Endothelial cell of umbilical vein (primary cell): Measurements from ENCODE around the gene MAPK8. TPM values are rescaled to one million over a fixed set of nuclear protein-coding genes. Genes with fewer than 3 reads are reported as not detected.
A peak's percentile ranks its signal among the peaks of the same experiment; 100 is the strongest.

Experiments used
- BruUV-seq: library from RNA; stranded (reverse); fragments of 400-500 nt; replicated peaks from 2 replicates; lab custom pipeline; 2021; lab: Mats Ljungman, UMichigan
- CTCF ChIA-PET: fragments of 300-600, 350-600 bp; sonication (Branson Sonifier 250); formaldehyde crosslinking; loops from one replicate; lab custom pipeline; 2021; ENCODE audit warnings: antibody characterized with exemption, inconsistent platforms; lab: Charles Lee
- POLR2A ChIA-PET: fragments of 300-600, 350-600 bp; sonication (Branson Sonifier 250); formaldehyde crosslinking; loops from one replicate; lab custom pipeline; 2021; ENCODE audit warnings: antibody characterized with exemption, inconsistent platforms; lab: Charles Lee
- DNase-seq: peaks from one replicate; pipeline ENCODE4 v3.0.0-alpha.2; 2011; ENCODE audit warnings: low read depth, low spot score
- FAIRE-seq: peaks from 2 replicates; lab custom pipeline; 2011; peaks lifted over from hg19 to GRCh38; lab: Jason Lieb, UNC
- H2AFZ ChIP-seq: 2 replicates; pipeline ENCODE4 v1.6.0; 2012; ENCODE audit warnings: low read depth, low read length, control low read depth, inconsistent platforms
- H3K27ac ChIP-seq: 2 replicates; pipeline ENCODE4 v1.5.1; 2011; ENCODE audit warnings: low read depth, mild to moderate bottlenecking, control low read depth, low read length, moderate library complexity; ENCODE audit not compliant: insufficient read depth
- H3K27me3 ChIP-seq, 2 experiments: 2 replicates each; pipeline versions ENCODE4 v1.6.0 to v1.6.1; 2011; ENCODE audit warnings: low read length in 2 of 2, mixed read lengths in 1 of 2; ENCODE audit not compliant: control insufficient read depth in 2 of 2, insufficient read depth in 2 of 2
- H3K36me3 ChIP-seq, 2 experiments: 2 replicates in 1 of 2; 3 replicates in 1 of 2; pipeline ENCODE4 v1.5.1; 2011; ENCODE audit warnings: low read length in 2 of 2, mild to moderate bottlenecking in 1 of 2, moderate library complexity in 1 of 2; ENCODE audit not compliant: control insufficient read depth in 2 of 2, insufficient read depth in 2 of 2; ENCODE audit errors: extremely low read depth in 1 of 2
- H3K4me1 ChIP-seq: 3 replicates; pipeline ENCODE4 v1.5.1; 2011; ENCODE audit warnings: mild to moderate bottlenecking, low read length; ENCODE audit not compliant: control insufficient read depth, insufficient read depth; ENCODE audit errors: extremely low read depth
- H3K4me2 ChIP-seq: 2 replicates; pipeline ENCODE4 v1.6.1; 2011; ENCODE audit warnings: low read length, control low read depth, mixed read lengths; ENCODE audit not compliant: insufficient read depth
- H3K4me3 ChIP-seq, 3 experiments: fragments of 200-600 bp in 1 of 3; sonication (generic), shearing (Covaris generic) in 1 of 3; replicated peaks in 1 of 3; 2 replicates each; pipeline ENCODE4 v1.5.1; 2011 to 2016; ENCODE audit warnings: control low read depth in 3 of 3, low read length in 3 of 3, mild to moderate bottlenecking in 2 of 3, inconsistent platforms in 1 of 3, low read depth in 1 of 3, moderate library complexity in 1 of 3; ENCODE audit not compliant: insufficient read depth in 1 of 3
- H3K79me2 ChIP-seq: 2 replicates; pipeline ENCODE4 v1.6.0; 2012; ENCODE audit warnings: low read length, inconsistent platforms; ENCODE audit not compliant: control insufficient read depth, insufficient read depth
- H3K9ac ChIP-seq: replicated peaks from 2 replicates; pipeline ENCODE3; 2011; ENCODE audit warnings: low read length, control low read depth; ENCODE audit not compliant: insufficient read depth; ENCODE audit errors: extremely low read depth
- H3K9me1 ChIP-seq: replicated peaks from 3 replicates; pipeline ENCODE4 v1.6.0; 2011; ENCODE audit warnings: mild to moderate bottlenecking, low read length; ENCODE audit not compliant: control insufficient read depth, insufficient read depth; ENCODE audit errors: extremely low read depth
- H3K9me3 ChIP-seq: replicated peaks from 2 replicates; pipeline ENCODE4 v1.5.1; 2012; ENCODE audit warnings: low read length, inconsistent platforms; ENCODE audit not compliant: control insufficient read depth, insufficient read depth
- H4K20me1 ChIP-seq: replicated peaks from 2 replicates; pipeline ENCODE3; 2011; ENCODE audit warnings: mild to moderate bottlenecking, low read length; ENCODE audit not compliant: control insufficient read depth, insufficient read depth; ENCODE audit errors: extremely low read depth
- FOS ChIP-seq: IDR thresholded peaks from 2 replicates; pipeline ENCODE4 v1.6.1; 2011; ENCODE audit warnings: mild to moderate bottlenecking, low read length, moderate library complexity, borderline replicate concordance; ENCODE audit not compliant: insufficient read depth
- GATA2 ChIP-seq: IDR thresholded peaks from 2 replicates; pipeline ENCODE4 v1.7.0; 2011; ENCODE audit warnings: low read depth, mild to moderate bottlenecking, moderate library complexity, mixed read lengths, low read length; ENCODE audit not compliant: insufficient read length, insufficient read depth
- JUN ChIP-seq: IDR thresholded peaks from 2 replicates; pipeline ENCODE4 v1.6.1; 2011; ENCODE audit warnings: borderline replicate concordance, low read depth; ENCODE audit not compliant: insufficient read length, insufficient read depth
- MYC ChIP-seq: IDR thresholded peaks from one replicate; pipeline ENCODE4 v1.6.1; 2011; ENCODE audit warnings: mild to moderate bottlenecking, low read depth, low read length
- POLR2A ChIP-seq: IDR thresholded peaks from 2 replicates; pipeline ENCODE4 v1.6.1; 2012; ENCODE audit warnings: low read depth, mild to moderate bottlenecking, control low read depth, low read length
- dilution Hi-C: fragments of 300-500 bp; cut with MboI; formaldehyde crosslinking; loops from one replicate; pipeline ENCODE4 v1.15.0; 2019; ENCODE audit warnings: low sequenced_read_pairs; ENCODE audit not compliant: extremely low pct_ligation_motif_present
- intact Hi-C: fragments of 100-400 bp; cut with micrococcal nuclease; formaldehyde crosslinking; loops from one replicate; pipeline ENCODE4 v1.10.0; 2022
- polyA plus RNA-seq, 4 experiments: library from polyadenylated mRNA; depleted of rRNA in 3 of 4; stranded (reverse) in 3 of 4; unstranded in 1 of 4; fragments of >200 nt; gene quantifications; 2 replicates each; pipeline versions ENCODE4 v1.2.1 to v1.2.3, GENCODE V29; 2011 to 2012; ENCODE audit warnings: missing spikeins in 1 of 4
- total RNA-seq: library from RNA; stranded (reverse); gene quantifications from 2 replicates; pipeline ENCODE4 v1.2.3, GENCODE V29; 2021
- TF ChIP-seq, protein P1 (sequence below), 2 donors: IDR thresholded peaks; 1 replicate in 1 of 2; 2 replicates in 1 of 2; pipeline ENCODE4 v1.5.1; 2011; ENCODE audit warnings: low read length in 2 of 2, mild to moderate bottlenecking in 2 of 2, moderate library complexity in 2 of 2, control low read depth in 1 of 2, inconsistent platforms in 1 of 2, low read depth in 1 of 2; ENCODE audit not compliant: insufficient read depth in 1 of 2; ENCODE audit errors: extremely low read depth in 1 of 2
- TF ChIP-seq, protein P2 (sequence below): IDR thresholded peaks from 2 replicates; pipeline ENCODE4 v1.6.1; 2011; ENCODE audit not compliant: insufficient read depth, insufficient read length

Gene MAPK8
- total and polyA plus RNA-seq, 2 donors (not counting 3 experiments of a cell fraction or from before 2014, with no cell fraction given), result 25.3 to 56.2 TPM

GRCh38 chr10:48399551-48399950 is 93.1 kb downstream of the MAPK8 start:
- intact Hi-C loops, result no loop called here
- H3K79me2 ChIP-seq, result peaks cover 12% of the 10 kb centered on the region
- TF ChIP-seq FOS (no peak), JUN (no peak), GATA2 (no peak), MYC (no peak), POLR2A (no peak)
- TF ChIP-seq, protein P1, sequence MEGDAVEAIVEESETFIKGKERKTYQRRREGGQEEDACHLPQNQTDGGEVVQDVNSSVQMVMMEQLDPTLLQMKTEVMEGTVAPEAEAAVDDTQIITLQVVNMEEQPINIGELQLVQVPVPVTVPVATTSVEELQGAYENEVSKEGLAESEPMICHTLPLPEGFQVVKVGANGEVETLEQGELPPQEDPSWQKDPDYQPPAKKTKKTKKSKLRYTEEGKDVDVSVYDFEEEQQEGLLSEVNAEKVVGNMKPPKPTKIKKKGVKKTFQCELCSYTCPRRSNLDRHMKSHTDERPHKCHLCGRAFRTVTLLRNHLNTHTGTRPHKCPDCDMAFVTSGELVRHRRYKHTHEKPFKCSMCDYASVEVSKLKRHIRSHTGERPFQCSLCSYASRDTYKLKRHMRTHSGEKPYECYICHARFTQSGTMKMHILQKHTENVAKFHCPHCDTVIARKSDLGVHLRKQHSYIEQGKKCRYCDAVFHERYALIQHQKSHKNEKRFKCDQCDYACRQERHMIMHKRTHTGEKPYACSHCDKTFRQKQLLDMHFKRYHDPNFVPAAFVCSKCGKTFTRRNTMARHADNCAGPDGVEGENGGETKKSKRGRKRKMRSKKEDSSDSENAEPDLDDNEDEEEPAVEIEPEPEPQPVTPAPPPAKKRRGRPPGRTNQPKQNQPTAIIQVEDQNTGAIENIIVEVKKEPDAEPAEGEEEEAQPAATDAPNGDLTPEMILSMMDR (IDR thresholded peaks at IDR 0.05; ENCODE audit: extremely low read depth in 1 of 2, insufficient read depth in 1 of 2, low read depth in 1 of 2, low read length in 2 of 2), result no peak
- TF ChIP-seq, protein P2, sequence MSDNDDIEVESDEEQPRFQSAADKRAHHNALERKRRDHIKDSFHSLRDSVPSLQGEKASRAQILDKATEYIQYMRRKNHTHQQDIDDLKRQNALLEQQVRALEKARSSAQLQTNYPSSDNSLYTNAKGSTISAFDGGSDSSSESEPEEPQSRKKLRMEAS, result no peak
- peaks cover 19% of the 10 kb centered on the region for H3K4me1 ChIP-seq
- FAIRE-seq (no peak), DNase-seq (no peak)
- H3K9me1 ChIP-seq, result peaks cover 4% of the 10 kb centered on the region
- H3K36me3 ChIP-seq, result no peaks in the 10 kb centered on the region
- no peak overlapping the region for H3K9ac ChIP-seq
- H3K27me3 ChIP-seq, result no peaks in the 10 kb centered on the region
- H4K20me1 ChIP-seq, result no peaks in the 10 kb centered on the region
- H3K27ac ChIP-seq, result peak overlapping the region; percentile 20
- H3K4me3 ChIP-seq, result no peak overlapping the region
- no peaks in the 10 kb centered on the region for H3K9me3 ChIP-seq
- dilution Hi-C loops, result no loop called here
- ChIA-PET CTCF (interaction anchor here (1.0 to 2.1 kb wide), 7 partner anchors 8 to 257 kb away, joined by 3 to 13 read pairs (median 6); no protein-coding TSS in a partner anchor), POLR2A (no interaction called here)
- no peak overlapping the region for H2AFZ ChIP-seq
- peak overlapping the region; percentile 1 for H3K4me2 ChIP-seq
- no TSS peak for BruUV-seq
